NCI-H146 treated with DMSO at 0.1 percent for 48 hours (cell line): ENCODE data around the gene RPH3AL.
A peak's percentile ranks its signal among the peaks of the same experiment; 100 is the strongest.

Experiments used
- DNase-seq: peaks from one replicate; lab custom pipeline; 2025; ENCODE audit not compliant: unreplicated experiment; lab: John Stamatoyannopoulos, UW

Gene RPH3AL

DNA sequence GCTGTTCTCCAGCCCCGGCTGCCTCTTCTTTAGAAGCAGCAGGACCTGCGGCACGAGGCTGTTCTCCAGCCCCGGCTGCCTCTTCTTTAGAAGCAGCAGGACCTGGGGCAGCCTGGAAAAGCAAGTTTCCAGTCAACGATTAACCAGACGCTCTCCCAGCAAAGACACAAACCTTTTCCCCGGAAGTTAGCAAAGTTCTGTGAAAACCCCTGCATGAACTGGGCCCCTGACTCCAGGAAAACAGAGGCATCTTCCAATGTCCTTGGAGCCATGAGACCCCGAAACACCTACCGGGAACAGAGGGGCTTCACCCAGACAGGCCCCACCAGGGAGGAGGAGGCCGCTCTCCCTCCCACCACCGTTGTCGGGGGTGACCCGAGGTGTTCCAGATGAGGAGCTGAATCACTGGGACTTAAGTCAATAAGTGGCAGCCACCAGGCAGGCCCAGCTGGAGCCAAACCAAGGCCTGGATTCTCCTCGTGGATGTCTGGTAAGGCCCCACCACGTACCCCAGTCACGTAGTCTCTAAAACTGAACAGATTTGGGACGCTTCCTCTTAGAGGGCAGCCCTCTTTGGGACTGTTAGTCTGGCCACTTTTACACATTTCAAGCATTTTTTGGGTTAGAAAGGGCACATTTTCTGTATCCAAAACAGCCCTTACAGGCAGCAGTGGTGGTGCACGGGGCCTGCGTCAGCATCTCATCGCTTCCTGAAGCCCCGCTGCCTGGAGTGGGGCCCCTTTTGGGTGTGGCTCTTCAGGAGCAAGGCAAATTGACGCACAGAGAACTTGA lies at the start of gene RPH3AL:
TSS of gene RPH3AL (minus strand) at position 387 of the 792 bp plus-strand sequence. CDS start 25,264 bp downstream, outside the sequence.
- DNase-seq: no peak

- no peak for DNase-seq
Observed at GRCh38 chr17:400257-400656, 47.6 kb upstream of the RPH3AL start.

DNA sequence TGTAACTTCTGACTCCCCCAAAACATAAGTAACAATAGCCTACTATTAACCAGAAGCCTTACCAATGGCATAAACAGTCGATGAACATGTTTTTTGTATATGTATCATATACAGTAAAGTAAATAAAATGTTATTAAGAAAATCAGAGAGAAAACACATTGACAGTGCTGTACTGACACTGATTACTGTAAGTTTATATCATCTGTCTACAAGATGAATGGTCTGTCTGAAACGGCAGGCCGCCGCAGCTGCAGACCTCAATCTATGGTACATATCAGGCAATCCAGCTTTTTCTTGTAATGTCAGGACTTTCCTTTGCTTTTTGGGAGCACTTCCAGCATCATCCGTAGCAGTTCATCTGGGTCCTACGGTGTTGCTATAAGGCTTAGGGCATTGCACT lies 44.2 kb upstream of the RPH3AL start:
- no peak for DNase-seq

- no peak for DNase-seq
Observed at GRCh38 chr17:395974-396373, 43.4 kb upstream of the RPH3AL start.

DNA sequence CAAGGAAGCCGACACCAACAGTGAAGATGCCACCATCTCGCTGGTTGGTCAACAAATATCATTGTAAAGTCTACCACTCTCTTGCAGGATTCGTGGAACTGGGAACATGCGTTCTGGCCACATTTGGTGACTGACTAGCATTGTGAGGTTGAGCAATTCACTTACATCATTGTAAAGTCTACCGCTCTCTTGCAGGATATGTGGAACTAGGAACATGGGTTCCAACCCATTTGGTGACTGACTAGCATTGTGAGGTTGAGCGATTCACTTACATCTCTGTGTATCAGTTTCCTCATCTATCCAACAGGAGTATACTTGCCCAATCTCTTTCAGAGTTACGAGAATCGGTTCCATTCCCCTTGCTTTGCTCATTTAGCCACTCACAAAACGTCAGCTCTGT lies 42.6 kb upstream of the RPH3AL start:
- DNase-seq: no peak

- DNase-seq: no peak
Observed at GRCh38 chr17:394718-395095, 42.1 kb upstream of the RPH3AL start.

DNA sequence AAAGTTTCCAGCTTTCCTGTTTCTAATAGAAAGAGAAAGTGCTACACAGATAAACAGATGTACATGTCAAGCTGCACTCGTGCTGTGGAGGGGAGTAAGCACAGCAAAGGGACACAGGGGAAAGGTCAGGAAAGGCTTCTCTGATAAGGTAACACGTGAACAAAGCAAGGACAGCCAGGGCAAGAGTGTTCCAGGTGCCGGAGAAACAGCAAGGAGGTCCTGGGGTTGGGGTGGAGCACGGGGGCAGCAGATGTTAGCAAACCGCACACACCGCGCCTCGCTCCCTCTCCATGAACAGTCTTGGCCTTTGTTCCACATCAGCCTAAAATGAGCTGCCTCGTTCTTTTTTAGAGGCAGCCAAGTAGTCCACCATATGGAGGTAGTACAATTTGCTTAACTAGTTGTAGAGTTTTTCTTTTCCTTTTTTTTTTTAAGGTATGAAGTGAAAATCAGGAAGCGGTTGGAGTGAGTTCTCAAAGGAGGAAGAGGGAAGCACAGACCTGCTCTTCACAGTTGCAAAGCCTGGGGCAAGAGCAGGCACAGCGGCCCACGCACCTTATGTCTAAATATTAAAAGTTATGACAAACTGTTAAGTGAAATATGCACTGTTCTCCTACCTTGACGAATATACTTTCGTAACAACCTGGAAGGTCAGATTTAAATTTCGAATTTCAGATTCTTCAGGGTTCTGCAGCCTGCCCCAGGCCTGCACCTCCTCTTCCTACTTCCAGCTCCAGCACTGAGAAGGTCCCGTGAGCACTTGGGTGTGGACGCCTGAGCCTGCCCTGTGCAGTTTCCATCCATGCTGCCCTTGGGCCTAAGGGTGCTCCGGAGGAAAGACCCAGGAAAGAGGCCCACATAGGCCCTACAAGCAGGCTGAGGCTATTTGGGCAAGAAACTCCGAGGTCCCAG lies 41.5 kb upstream of the RPH3AL start:
- no peak for DNase-seq

DNA sequence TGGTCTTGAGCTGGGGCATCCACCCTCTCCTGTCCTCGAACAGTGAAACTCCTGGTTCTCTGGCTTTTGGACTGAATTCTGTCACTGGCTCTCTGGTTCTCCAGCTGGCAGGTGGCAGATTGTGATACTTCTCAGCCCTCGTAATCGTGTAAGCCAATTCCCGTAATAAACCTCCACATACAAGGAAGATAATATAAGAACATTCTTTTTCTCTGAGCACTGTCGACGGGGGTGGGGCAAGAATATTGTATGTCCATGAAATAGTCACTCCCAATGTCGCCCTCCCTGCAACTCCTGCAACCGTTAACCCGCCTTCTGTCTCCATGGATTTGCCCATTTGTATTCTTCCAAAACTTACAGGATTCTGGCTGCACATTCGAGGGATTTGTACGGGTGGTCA lies 39.2 kb upstream of the RPH3AL start:
- no peak for DNase-seq

DNA sequence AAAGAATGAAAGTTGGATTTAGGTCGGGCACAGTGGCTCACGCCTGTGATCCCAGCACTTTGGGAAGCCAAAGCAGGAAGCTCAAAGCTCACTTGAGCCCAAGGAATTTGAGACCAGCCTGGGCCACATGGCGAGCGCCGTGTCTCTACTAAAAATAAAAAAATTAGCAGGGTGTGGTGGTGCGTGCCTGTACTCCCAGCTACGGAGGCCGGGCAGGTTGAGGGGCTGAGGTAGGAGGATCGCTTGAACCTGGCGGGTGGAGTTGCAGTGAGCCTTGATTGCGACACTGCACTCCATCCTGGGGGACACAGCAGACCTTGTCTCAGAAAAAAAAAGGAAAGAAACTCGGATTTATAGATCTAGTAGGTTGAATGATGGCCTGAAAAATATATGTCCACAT lies 37.4 kb upstream of the RPH3AL start:
- no peak for DNase-seq

- DNase-seq: no peak
Observed at GRCh38 chr17:388087-388486, 35.5 kb upstream of the RPH3AL start.

GRCh38 chr17:386141-386876 lies 33.7 kb upstream of the RPH3AL start:
- no peak for DNase-seq

DNA sequence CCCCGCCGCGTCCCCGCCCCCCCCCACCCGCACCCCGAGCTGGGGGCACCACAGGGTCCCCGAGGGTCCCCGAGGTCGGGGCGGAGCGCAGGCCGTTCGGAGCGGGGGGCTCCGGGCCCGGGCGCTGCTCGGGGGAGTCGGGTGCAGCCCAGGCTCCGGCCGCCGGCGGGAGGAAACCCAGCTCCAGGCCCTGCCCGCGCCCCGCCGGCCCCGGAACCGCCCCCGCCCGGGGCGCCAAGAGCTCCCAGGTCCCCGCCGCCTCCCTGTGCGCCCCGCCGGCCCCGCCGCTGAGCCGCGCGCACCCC lies 33.2 kb upstream of the RPH3AL start:
- no peak for DNase-seq

GRCh38 chr17:385178-385835 lies 32.7 kb upstream of the RPH3AL start:
- DNase-seq: no peak

GRCh38 chr17:384622-385177 lies 32.1 kb upstream of the RPH3AL start:
- DNase-seq: no peak

DNA sequence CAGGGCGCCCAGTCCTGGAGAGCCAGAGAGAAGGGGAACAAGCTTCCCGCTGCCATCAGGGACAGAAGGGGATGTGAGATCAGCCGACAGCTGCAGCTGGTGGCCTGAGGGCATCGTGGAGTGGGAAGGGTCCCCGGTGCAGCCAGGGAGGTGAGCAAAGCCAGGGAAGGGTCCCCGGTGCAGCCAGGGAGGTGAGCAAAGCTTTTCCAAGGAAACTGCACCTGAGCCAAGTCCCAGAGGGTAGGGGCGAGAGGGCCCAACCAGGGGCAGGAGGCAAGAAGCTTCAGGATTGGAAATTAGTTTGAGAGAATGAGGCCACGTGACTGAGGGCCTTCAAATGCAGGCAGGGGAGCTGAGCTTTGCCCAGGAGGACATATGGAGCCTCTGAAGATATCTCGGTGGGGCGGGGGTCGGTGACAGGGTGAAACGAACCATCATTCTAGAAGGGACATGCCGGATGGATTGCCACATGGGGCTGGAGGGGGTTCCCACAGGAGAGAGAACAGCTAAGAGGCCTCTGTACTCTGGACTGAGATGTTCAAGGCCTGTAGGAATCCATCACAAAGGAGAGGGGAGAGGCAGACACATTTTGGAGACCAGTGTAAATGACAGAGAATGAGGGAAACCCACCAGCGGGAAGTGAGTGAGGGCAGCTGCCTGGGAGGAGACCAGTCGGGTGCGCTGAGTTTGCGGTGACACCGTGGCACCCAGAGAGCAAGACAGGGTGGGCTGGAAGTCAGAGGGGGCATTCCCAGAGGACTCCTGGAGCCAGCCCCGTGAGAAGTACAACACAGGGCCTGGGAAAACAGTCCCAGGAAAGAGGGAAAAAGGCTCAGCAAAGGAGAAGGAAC lies 31.4 kb upstream of the RPH3AL start:
- no peak for DNase-seq

- DNase-seq: peak; percentile 9
Observed at GRCh38 chr17:382644-383533, 30.3 kb upstream of the RPH3AL start.

- DNase-seq: no peak
Observed at GRCh38 chr17:381941-382643, 29.5 kb upstream of the RPH3AL start.

- DNase-seq: no peak
Observed at GRCh38 chr17:381516-381915, 28.9 kb upstream of the RPH3AL start.
